Vagina (tissue), 2 donors: Measurements from ENCODE around the gene SLC25A17. TPM values are rescaled to one million over a fixed set of nuclear protein-coding genes. Genes with fewer than 3 reads are reported as not detected.
"Not testable (repeated sequence)": the region's sequence is repeated elsewhere in the genome, so short reads cannot be mapped to it uniquely, and the experiment has no call there.

Source experiments
- DNase-seq, 2 donors: peaks; one replicate each; pipeline ENCODE4 v3.0.0-alpha.2; 2017; ENCODE audit errors: extremely low spot score in 2 of 2
- H3K27ac ChIP-seq: fragments of 200-600 bp; sonication (generic); one replicate; pipeline ENCODE4 v1.5.1; 2019
- H3K27me3 ChIP-seq: fragments of 200-600 bp; sonication (generic); one replicate; pipeline ENCODE4 v1.5.1; 2019
- H3K36me3 ChIP-seq, 2 donors: fragments of 200-600 bp; sonication (generic); one replicate each; pipeline ENCODE4 v1.5.1; 2017 to 2019
- H3K4me1 ChIP-seq: fragments of 200-600 bp; sonication (generic); one replicate; pipeline ENCODE4 v1.5.1; 2019
- H3K4me3 ChIP-seq, 2 donors: fragments of 200-600 bp; sonication (generic); 1 replicate in 1 of 2; 2 replicates in 1 of 2; pipeline ENCODE4 v1.5.1; 2016 to 2019
- H3K9me3 ChIP-seq: fragments of 200-600 bp; sonication (generic); one replicate; pipeline ENCODE4 v1.5.1; 2019
- CTCF ChIP-seq, 3 experiments: fragments of 450-650 bp in 2 of 3; fragments of 200-600 bp in 1 of 3; sonication (generic) in 1 of 3; IDR thresholded peaks; one replicate each; pipeline ENCODE4 v1.5.1; 2017 to 2019; ENCODE audit warnings: antibody characterized with exemption in 3 of 3, mild to moderate bottlenecking in 2 of 3, moderate library complexity in 2 of 3
- POLR2A ChIP-seq, 2 donors: fragments of 450-650 bp; IDR thresholded peaks; one replicate each; pipeline ENCODE4 v1.6.1; 2017; ENCODE audit warnings: antibody characterized with exemption in 2 of 2, mild to moderate bottlenecking in 2 of 2, moderate library complexity in 2 of 2
- POLR2AphosphoS5 ChIP-seq, 2 donors: sonication (generic); formaldehyde crosslinking; IDR thresholded peaks; one replicate each; pipeline ENCODE4 v1.9.0; 2017; ENCODE audit warnings: antibody characterized with exemption in 2 of 2, mild to moderate bottlenecking in 2 of 2, low read depth in 1 of 2; ENCODE audit not compliant: insufficient read depth in 1 of 2
- intact Hi-C: fragments of 100-400 bp; cut with DNase I; formaldehyde crosslinking; loops from one replicate; pipeline ENCODE4 v1.15.1; 2023
- microRNA-seq: library from miRNA; unstranded; fragments of <30 nt; microRNA quantifications from one replicate; pipeline ENCODE4, GENCODE V29; 2017; ENCODE audit warnings: borderline number of aligned reads, borderline replicate concordance
- small RNA-seq: library from RNA; depleted of rRNA; stranded (forward); fragments of <200 nt; gene quantifications from one replicate; pipeline ENCODE3, GENCODE V24; 2016
- total RNA-seq: library from RNA; depleted of rRNA; stranded (reverse); fragments of >200 nt; gene quantifications from one replicate; pipeline ENCODE4 v1.2.3, GENCODE V29; 2016

Gene SLC25A17
- total RNA-seq, 1 donor from 2014 or later = 18.4 TPM

DNA sequence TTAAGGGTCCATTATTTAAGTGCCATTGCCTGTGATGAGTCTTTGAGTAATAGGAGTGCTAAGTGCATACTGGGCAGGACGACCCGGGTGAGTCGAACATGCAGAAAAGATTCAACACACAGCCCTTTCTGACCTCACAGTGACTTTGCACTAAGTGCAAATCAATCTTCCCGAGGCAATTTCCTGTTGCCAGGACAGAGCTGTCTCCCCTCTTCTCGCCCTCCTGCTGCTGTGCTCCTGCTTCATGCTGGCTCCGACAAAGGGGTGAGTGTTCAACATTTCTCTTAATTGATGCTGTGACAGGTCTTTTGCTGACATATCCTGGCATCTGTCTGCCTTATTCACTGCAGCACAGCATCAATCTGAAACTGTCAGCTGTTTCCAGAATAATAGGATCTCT lies 97.9 kb downstream of the SLC25A17 start:
- DNase-seq = no peak
- H3K27ac ChIP-seq = no peak overlapping the region
- no peaks in the 10 kb centered on the region for H3K36me3 ChIP-seq
- H3K4me3 ChIP-seq = no peak overlapping the region
- H3K9me3 ChIP-seq = no peaks in the 10 kb centered on the region
- peaks cover 9% of the 10 kb centered on the region for H3K4me1 ChIP-seq
- no peaks in the 10 kb centered on the region for H3K27me3 ChIP-seq
- intact Hi-C loops = no loop called here
- no peak for TF ChIP-seq POLR2AphosphoS5 (IDR thresholded peaks at IDR 0.05; ENCODE audit: insufficient read depth in 1 of 2, low read depth in 1 of 2)
- TF ChIP-seq POLR2A (IDR thresholded peaks at IDR 0.05) = no peak
- TF ChIP-seq CTCF (IDR thresholded peaks at IDR 0.05) = no peak

DNA sequence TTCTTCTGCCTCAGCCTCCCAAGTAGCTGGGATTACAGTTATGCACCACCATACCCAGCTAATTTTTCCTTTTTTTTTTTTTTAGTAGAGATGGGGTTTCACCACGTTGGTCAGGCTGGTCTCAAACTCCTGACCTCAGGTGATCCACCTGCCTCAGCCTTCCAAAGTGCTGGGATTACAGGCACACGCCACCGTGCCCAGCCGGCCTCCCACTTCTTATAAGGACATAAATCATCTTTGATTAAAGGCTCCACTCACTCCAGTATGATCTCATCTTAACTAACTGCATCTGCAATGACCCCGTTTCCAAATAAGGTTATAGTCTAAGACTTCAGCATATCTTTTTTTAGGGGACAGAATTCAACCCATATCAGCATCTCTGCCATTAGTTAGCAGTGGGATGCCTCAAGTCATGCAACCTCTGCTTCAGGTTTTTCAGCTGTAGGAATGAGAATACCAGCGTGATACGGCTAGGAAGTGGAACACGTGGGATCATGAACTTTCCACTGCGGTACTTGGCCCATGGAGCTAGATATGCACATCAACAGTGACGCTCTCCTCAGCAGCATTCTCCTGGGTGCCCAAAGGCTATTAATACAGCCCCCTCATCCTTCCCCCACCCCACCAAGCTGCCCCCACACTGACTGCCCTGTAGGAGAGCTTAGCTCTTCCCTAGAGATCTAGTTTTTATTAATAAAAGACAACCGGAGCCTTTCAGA lies 98.4 kb downstream of the SLC25A17 start:
- Histone ChIP-seq H3K4me3 (no peak overlapping the region), H3K4me1 (peaks cover 9% of the 10 kb centered on the region), H3K36me3 (no peaks in the 10 kb centered on the region), H3K27ac (no peak overlapping the region), H3K27me3 (no peaks in the 10 kb centered on the region), H3K9me3 (no peaks in the 10 kb centered on the region)
- DNase-seq = no peak
- intact Hi-C loops = no loop called here
- TF ChIP-seq POLR2AphosphoS5 (IDR thresholded peaks at IDR 0.05; ENCODE audit: insufficient read depth in 1 of 2, low read depth in 1 of 2) (no peak), CTCF (IDR thresholded peaks at IDR 0.05) (no peak), POLR2A (IDR thresholded peaks at IDR 0.05) (no peak)

DNA sequence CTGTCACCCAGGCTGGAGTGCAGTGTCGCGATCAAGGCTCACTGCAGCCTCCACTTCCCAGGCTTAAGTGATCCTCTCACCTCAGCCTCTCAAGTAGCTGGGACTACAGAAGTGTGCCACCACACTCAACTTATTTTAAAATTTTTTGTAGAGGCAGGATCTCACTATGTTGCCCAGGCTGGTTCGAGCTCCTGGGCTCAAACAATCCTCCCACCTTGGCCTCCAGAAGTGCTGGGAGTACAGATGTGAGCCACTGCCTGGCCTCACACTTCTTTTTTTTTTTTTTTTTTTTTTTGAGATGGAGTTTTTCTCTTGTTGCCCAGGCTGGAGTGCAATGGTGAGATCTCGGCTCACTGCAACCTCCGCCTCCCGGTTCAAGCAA lies 99.0 kb downstream of the SLC25A17 start:
- intact Hi-C loops, H3K4me1 ChIP-seq: not testable (repeated sequence)

More for the DNA sequence above, 99.0 kb downstream of the SLC25A17 start:
- not testable (repeated sequence) for H3K36me3 ChIP-seq, H3K4me3 ChIP-seq, DNase-seq, H3K27me3 ChIP-seq, H3K9me3 ChIP-seq, H3K27ac ChIP-seq

Small RNA genes within 50 kb of the gene (microRNA-seq; reads per million reads assigned to microRNA genes)
- gene MIR4766 = not detected

Small RNA genes within 50 kb of the gene (small RNA-seq; reads per million reads assigned to genes)
- gene JTBP1 (not detected), gene MIR4766 (not detected)

Other genes with a start within 250 kb of the SLC25A17 start
- gene MRTFA, start 182.6 kb downstream of the SLC25A17 start, total RNA-seq = 99.4 TPM
- gene MCHR1, start 139.9 kb downstream of the SLC25A17 start, total RNA-seq = not detected
- gene ST13, start 37.3 kb upstream of the SLC25A17 start, total RNA-seq = 143 TPM
- gene XPNPEP3, start 37.8 kb upstream of the SLC25A17 start, total RNA-seq = 12.8 TPM
- gene DNAJB7, start 42.8 kb upstream of the SLC25A17 start, total RNA-seq = not detected
- 54.8 TPM for gene RBX1, start 132.0 kb upstream of the SLC25A17 start, total RNA-seq